Sigmoid colon (tissue), 7 donors: ENCODE measurements around the gene MICAL2. TPM values are rescaled to one million over a fixed set of nuclear protein-coding genes. Genes with fewer than 3 reads are reported as not detected.

ENCODE experiments used
- DNase-seq: peaks from one replicate; pipeline ENCODE4 v3.0.0-alpha.2; 2019
- H3K27ac ChIP-seq, 4 donors: fragments of 200-600 bp; sonication (generic); one replicate each; pipeline ENCODE4 v1.5.1; 2016 to 2019; ENCODE audit warnings: mild to moderate bottlenecking in 1 of 4
- H3K27me3 ChIP-seq, 3 donors: fragments of 200-600 bp; sonication (generic); one replicate each; pipeline ENCODE4 v1.5.1; 2019; ENCODE audit warnings: mild to moderate bottlenecking in 1 of 3
- H3K36me3 ChIP-seq, 4 donors: fragments of 200-600 bp; sonication (generic); one replicate each; pipeline ENCODE4 v1.5.1; 2016 to 2019
- H3K4me1 ChIP-seq, 4 donors: fragments of 200-600 bp; sonication (generic); one replicate each; pipeline ENCODE4 v1.5.1; 2017 to 2019
- H3K4me3 ChIP-seq, 4 donors: fragments of 200-600 bp; sonication (generic); one replicate each; pipeline ENCODE4 v1.5.1; 2017 to 2019; ENCODE audit warnings: mild to moderate bottlenecking in 2 of 4, moderate library complexity in 1 of 4
- H3K9me3 ChIP-seq, 4 donors: fragments of 200-600 bp in 3 of 4; sonication (generic) in 3 of 4; one replicate each; pipeline versions ENCODE4 v1.5.1 to v1.6.1; 2013 to 2019
- CTCF ChIP-seq, 4 experiments: fragments of 450-650 bp in 3 of 4; fragments of 200-600 bp in 1 of 4; IDR thresholded peaks; one replicate each; pipeline ENCODE4 v1.5.1; 2016 to 2019; ENCODE audit warnings: antibody characterized with exemption in 4 of 4, mild to moderate bottlenecking in 3 of 4, moderate library complexity in 2 of 4
- EP300 ChIP-seq, 4 donors: sonication (generic); formaldehyde crosslinking; IDR thresholded peaks; one replicate each; pipeline ENCODE4 v1.6.1; 2017; ENCODE audit warnings: antibody characterized with exemption in 4 of 4
- POLR2A ChIP-seq, 2 donors: fragments of 450-650 bp; IDR thresholded peaks; one replicate each; pipeline ENCODE4 v1.6.1; 2016; ENCODE audit warnings: antibody characterized with exemption in 2 of 2, mild to moderate bottlenecking in 2 of 2, moderate library complexity in 2 of 2
- POLR2AphosphoS5 ChIP-seq, 4 donors: sonication (generic); formaldehyde crosslinking; IDR thresholded peaks; one replicate each; pipeline ENCODE4 v1.6.1; 2017; ENCODE audit warnings: antibody characterized with exemption in 4 of 4
- WGBS, 2 donors: extraction: QIAGEN DNeasy Blood & Tissue Kit; methylation state at CpG; one replicate each; pipeline ENCODE4 v1.1.7; 2013; 5-methylcytosine and 5-hydroxymethylcytosine counted together
- intact Hi-C: fragments of 100-400 bp; cut with DNase I; formaldehyde crosslinking; loops from one replicate; pipeline ENCODE4 v1.15.1; 2023
- polyA plus RNA-seq, 3 donors: library from polyadenylated mRNA; stranded (reverse); fragments of 200-250 nt; gene quantifications; one replicate each; pipeline ENCODE4 v1.2.3, GENCODE V29; 2013
- total RNA-seq, 4 donors: library from RNA; depleted of rRNA; stranded (reverse); fragments of >200 nt; gene quantifications; one replicate each; pipeline ENCODE4 v1.1.0, GENCODE V29; 2016
- donor health status: healthy with polysubstance abuse.
- donor health status: Bipolar disorder and iron deficiency.
- donor health status: healthy.

Gene MICAL2
- total and polyA plus RNA-seq, 7 donors: 36.6 to 145 (median 115) TPM

- H3K4me1 ChIP-seq: peaks cover 0 to 74% (median 59%) of the 10 kb centered on the region in 4 donors
- peaks cover 9 to 44% (median 21%) of the 10 kb centered on the region in 4 donors for H3K36me3 ChIP-seq
- DNase-seq: peak; percentile 85
- no peak overlapping the region for H3K4me3 ChIP-seq
- no peaks in the 10 kb centered on the region for H3K27me3 ChIP-seq
- H3K9me3 ChIP-seq: no peaks in the 10 kb centered on the region
- peak overlapping the region; percentile 52 to 89 (median 73) for H3K27ac ChIP-seq
- 50 to 56% methylated on average over 17 of the region's 17 CpGs for WGBS, 2 donors
- intact Hi-C loops: no loop called here
- no peak for TF ChIP-seq CTCF (IDR thresholded peaks at IDR 0.05)
- no peak for TF ChIP-seq POLR2A (IDR thresholded peaks at IDR 0.05)
- peak in 2 of 4 donors; percentile 46 to 64 for TF ChIP-seq POLR2AphosphoS5 (IDR thresholded peaks at IDR 0.05)
- TF ChIP-seq EP300 (IDR thresholded peaks at IDR 0.05): peak in 1 of 4 donors; percentile 45
Measured at GRCh38 chr11:12222055-12222792, 111.8 kb downstream of the MICAL2 start.

GRCh38 chr11:12223771-12224536 is 113.6 kb downstream of the MICAL2 start:
- Histone ChIP-seq H3K4me1 (peaks cover 0 to 57% (median 41%) of the 10 kb centered on the region in 4 donors), H3K27ac (peak overlapping the region; percentile 32 to 89 (median 64)), H3K36me3 (peaks cover 9 to 62% (median 32%) of the 10 kb centered on the region in 4 donors), H3K9me3 (no peaks in the 10 kb centered on the region), H3K27me3 (no peaks in the 10 kb centered on the region), H3K4me3 (no peak overlapping the region)
- no peak for DNase-seq
- TF ChIP-seq POLR2AphosphoS5 (IDR thresholded peaks at IDR 0.05) (no peak), CTCF (IDR thresholded peaks at IDR 0.05) (no peak), EP300 (IDR thresholded peaks at IDR 0.05) (no peak), POLR2A (IDR thresholded peaks at IDR 0.05) (no peak)
- intact Hi-C loops: no loop called here
- 18 to 45% methylated on average over 7 of the region's 7 CpGs for WGBS, 2 donors

GRCh38 chr11:12224537-12224893 is 114.1 kb downstream of the MICAL2 start:
- Histone ChIP-seq H3K4me3 (no peak overlapping the region), H3K36me3 (peaks cover 9 to 67% (median 34%) of the 10 kb centered on the region in 4 donors), H3K27ac (peak overlapping the region; percentile 30 to 89 (median 40)), H3K9me3 (no peaks in the 10 kb centered on the region), H3K4me1 (peaks cover 0 to 52% (median 36%) of the 10 kb centered on the region in 4 donors), H3K27me3 (no peaks in the 10 kb centered on the region)
- 44 to 71% methylated on average over 12 of the region's 12 CpGs for WGBS, 2 donors
- peak; percentile 85 for DNase-seq
- intact Hi-C loops: no loop called here
- no peak for TF ChIP-seq POLR2A (IDR thresholded peaks at IDR 0.05)
- no peak for TF ChIP-seq EP300 (IDR thresholded peaks at IDR 0.05)
- no peak for TF ChIP-seq CTCF (IDR thresholded peaks at IDR 0.05)
- no peak for TF ChIP-seq POLR2AphosphoS5 (IDR thresholded peaks at IDR 0.05)

- peaks cover 0 to 45% (median 29%) of the 10 kb centered on the region in 4 donors for H3K4me1 ChIP-seq
- no peaks in the 10 kb centered on the region for H3K9me3 ChIP-seq
- TF ChIP-seq CTCF (IDR thresholded peaks at IDR 0.05) (no peak), POLR2AphosphoS5 (IDR thresholded peaks at IDR 0.05) (no peak), EP300 (IDR thresholded peaks at IDR 0.05) (no peak), POLR2A (IDR thresholded peaks at IDR 0.05) (no peak)
- intact Hi-C loops: no loop called here
- no peaks in the 10 kb centered on the region for H3K27me3 ChIP-seq
- H3K27ac ChIP-seq: peak overlapping the region in 2 of 4 donors; percentile 48 to 89
- no peak for DNase-seq
- H3K4me3 ChIP-seq: no peak overlapping the region
- H3K36me3 ChIP-seq: peaks cover 9 to 74% (median 34%) of the 10 kb centered on the region in 4 donors
- 91 to 92% methylated on average over 8 of the region's 8 CpGs for WGBS, 2 donors
Measured at GRCh38 chr11:12225046-12225739, 114.8 kb downstream of the MICAL2 start.
